Activated CD4-positive, CD25-positive, alpha-beta regulatory T cell (primary cell): ENCODE results near the gene GJA3.

Source experiments
- DNase-seq, 4 experiments: peaks; one replicate each; lab custom pipeline; 2025; lab: John Stamatoyannopoulos, UW

Gene GJA3

DNA sequence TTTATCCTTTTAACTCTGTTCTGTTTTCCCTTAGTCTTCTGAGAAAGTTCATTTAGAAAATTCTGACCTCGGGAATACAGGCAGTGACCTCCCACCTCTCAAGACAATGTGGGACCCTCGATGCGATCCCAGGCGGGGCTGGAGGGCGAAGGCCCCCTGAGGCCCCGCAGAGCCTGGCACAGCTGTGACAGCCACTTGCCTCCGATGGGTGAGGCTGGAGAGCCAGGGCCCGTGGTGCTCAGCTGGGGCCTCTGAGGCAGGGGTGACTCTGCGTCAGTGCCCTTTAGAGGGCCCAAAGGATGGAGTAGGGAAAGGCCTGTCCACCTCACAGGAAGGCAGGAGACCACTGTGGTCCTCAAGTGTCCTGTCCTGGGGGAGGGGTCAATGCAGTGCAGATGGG lies 10.3 kb downstream of the GJA3 start:
- no peak for DNase-seq

DNA sequence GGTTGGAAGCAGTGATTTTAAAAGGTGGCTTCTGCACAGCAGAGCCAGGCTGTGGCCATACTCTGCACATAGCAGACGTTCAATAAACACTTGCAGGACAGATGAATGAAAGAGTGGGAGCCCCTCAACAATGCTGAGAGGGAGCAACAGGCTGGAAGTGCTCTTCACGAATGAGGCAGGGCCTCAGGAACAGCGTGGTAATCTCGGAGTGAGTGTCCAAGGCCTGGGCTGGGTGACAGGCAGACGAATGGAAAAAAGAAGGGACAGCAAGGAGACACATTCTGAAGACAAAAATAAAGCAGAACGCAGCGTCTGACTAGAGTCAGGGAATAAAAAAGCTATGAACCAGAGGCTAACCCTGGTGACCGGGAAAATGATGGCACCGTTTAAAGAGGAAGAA lies 11.1 kb downstream of the GJA3 start:
- no peak for DNase-seq

DNA sequence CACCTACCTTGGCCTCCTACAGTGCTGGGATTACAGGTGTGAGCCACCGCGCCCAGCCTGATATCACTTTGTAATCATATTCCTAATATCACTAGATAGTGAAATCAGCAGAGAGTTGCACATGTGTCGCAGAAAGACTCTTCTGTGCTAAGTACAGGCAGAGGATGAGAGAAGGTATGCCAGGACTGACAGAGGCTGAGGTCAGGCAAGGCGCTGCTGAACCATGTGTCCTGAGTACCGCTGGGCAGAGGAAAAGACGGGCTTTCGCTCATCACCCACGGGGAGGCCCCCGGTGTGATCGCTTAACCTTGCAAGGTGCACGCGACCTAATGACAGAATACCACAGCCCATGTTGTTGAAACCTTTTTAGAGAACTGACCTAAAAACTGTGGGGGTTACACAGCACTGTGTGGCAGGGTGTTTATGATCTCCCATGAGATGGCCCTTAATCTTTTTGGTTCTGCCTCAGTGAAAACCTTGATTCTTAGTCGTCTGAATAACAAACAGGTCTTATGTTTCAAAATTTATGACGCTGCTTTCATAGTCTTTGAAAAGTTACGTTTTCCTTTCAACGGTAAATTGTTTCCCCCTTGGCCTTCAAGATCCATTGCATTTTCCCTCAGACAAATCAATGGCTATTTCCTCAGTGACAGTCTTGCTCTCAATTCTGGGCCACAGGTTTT lies 12.2 kb downstream of the GJA3 start:
- no peak for DNase-seq

- DNase-seq, result no peak
These were observed 14.5 kb downstream of the GJA3 start for GRCh38 chr13:20146381-20146780.

DNA sequence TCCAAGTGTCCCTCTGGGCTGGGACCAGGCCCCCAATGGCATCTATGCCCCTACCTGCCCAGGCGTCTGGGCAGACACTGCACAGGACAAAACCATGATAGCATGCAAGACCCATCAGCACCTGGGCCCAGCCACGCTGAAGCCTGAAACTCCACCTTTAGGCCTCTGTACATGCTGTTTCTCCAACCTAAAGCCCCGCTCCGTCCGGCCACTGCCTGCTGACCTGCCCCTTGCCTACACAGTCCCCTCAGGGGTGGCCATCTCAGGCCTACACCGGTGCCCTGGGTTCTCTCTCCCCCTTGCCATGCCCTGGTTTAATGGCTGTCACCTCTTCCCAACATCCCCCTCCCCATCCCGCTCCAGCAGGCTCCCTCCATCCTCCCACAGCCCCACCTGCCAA lies 15.3 kb downstream of the GJA3 start:
- no peak for DNase-seq

GRCh38 chr13:20144141-20144850 lies 16.6 kb downstream of the GJA3 start:
- DNase-seq, result no peak

DNA sequence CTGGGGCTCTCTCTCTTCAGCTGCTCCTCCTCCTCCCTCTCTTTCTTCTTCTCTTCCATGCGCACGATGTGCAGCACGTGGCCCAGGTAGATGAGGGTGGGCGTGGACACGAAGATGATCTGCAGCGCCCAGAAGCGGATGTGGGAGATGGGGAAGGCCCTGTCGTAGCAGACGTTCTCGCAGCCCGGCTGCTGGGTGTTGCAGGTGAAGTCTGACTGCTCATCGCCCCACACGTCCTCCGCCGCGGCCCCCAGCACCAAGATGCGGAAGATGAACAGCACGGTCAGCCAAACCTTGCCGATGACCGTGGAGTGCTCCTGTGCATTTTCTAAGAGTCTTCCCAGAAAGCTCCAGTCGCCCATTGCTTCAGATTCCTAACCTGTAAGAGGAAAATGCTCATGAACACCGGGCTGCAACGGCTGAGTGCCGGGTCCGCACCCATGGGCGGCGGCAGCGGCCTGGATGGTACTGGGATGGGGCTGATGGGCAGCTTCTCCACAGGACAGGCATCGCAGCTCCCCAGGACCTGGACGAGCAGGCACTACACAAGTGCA lies 17.8 kb downstream of the GJA3 start:
- no peak for DNase-seq

DNA sequence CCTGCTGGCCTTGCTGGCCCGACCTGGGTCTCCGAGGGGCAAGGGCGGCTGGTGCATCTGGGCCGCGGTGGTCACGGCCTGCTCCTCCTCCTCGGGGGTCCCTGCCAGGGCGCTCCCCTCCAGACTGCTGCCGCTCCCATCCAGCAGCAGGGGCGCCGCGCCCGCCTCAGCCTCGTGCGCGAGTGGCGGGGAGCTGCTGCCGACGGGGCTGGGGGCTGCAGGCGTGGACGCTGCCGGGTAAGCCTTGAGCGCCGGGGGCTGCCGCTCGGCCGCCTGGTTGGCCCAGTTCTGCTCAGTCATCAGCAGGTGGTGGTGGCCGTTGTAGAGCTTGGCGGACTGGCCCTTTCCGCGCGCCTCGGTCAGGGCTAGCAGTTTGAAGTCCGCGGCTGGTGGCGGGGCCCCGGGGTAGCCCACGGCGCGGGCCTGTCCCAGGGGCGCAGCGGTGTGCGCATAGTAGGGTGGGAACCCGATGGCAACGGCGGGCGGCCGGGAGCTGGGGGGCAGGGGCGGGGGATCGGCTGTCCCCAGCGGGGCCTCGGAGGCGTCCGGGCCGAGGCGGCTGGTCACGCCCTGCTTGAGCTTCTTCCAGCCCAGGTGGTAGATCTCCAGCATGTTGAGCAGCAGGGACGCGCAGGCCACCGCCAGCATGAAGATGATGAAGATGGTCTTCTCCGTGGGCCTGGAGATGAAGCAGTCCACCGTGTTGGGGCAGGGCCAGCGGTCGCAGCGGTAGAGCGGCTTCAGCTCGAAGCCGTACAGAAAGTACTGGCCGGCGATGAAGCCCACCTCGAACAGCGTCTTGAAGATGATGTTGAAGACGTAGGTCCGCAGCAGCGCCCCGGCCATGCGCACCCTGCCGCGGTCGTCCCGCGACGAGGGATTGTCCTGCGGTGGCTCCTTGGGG lies 18.6 kb downstream of the GJA3 start:
- no peak for DNase-seq

GRCh38 chr13:20141238-20142022 lies 19.4 kb downstream of the GJA3 start:
- no peak for DNase-seq

DNA sequence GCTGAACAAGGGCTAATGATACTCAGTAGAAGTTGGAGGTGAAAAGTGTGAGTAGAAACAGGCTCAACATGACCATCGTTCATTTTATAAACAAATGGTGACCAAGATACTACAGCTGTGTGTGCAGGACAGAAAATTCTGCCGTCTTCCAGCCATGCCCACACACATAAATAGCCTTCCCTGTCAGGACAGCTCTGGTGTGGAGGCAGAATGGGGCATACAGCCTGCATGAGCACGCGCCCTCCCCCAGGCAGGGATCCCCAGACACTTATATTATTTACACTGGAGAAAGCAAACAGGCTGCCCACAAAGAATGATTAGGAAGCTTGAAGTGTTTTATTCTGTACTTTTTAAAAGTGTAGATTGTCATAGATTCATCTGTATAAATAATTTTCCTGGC lies 20.4 kb downstream of the GJA3 start:
- DNase-seq, result no peak

DNA sequence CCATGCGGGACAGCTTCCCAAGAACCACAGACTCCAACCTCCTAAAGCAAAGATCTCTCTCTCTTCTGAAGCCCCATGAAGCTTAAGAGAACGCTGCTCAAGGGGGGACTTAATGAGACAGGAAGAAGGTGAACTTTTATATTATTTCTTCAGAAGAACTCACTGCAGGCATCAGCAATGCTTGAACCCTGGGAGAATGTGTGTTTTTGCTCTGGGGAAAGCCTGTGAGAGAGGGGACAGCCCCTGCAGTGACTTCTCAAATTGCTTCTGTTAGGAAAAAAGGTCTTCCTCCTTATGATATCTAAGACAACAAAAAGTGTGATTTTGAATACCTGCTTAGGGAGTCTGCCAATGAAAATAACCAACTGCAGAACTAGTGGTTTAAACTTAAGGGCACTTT lies 23.0 kb downstream of the GJA3 start:
- DNase-seq, result no peak

GRCh38 chr13:20136781-20137703 lies 23.8 kb downstream of the GJA3 start:
- DNase-seq, result peak in 1 of 4 experiments; percentile 10

DNA sequence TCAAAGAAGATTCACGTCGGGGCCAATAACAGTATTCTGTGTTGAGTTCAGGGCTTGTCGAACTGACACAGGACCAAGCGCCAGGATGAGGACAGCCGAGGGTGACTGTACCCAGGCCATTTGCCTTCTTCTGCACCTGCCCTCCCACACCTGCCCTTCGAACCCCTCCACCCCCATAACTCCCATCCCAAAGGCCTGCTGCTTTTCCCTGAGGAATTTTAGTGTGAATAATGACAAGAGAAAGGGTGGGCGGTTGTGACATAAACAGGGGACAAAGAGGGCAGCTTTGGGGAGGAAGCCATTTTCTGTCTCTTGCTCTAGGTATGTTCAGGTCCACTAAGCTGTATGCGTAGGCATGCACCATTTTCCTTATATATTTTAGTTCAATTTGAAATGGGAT lies 26.1 kb downstream of the GJA3 start:
- no peak for DNase-seq

DNA sequence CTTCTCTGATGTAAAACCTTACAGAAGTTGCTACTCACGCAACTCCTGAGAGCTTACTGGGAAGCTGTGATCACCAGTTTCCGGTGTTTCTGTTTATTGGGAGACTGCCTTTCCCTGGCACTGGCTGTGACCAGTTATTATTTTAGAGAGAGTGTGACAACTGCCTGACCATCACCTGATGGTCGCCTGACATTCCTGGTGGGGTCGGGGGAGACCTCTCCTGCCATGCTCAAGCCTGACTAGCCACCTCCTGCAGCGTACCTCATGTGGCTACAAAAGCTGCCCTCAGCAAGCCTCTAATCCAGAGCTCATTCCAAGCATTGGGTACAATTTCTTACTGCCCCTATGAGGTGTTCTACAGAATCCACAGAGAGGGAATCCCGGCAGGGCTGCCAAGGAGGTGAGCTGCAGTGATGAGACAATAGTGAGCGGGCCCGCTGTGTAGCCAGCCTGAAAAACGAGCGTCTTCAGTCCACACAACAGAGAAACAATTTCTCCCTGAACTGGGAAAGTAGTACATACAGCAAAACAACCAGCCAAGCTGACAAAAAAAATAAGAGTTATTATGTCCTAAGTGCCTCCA lies 28.7 kb downstream of the GJA3 start:
- no peak for DNase-seq

- DNase-seq, result no peak
These were observed 29.6 kb downstream of the GJA3 start for GRCh38 chr13:20131057-20131832.

GRCh38 chr13:20130652-20131051 lies 30.2 kb downstream of the GJA3 start:
- no peak for DNase-seq

DNA sequence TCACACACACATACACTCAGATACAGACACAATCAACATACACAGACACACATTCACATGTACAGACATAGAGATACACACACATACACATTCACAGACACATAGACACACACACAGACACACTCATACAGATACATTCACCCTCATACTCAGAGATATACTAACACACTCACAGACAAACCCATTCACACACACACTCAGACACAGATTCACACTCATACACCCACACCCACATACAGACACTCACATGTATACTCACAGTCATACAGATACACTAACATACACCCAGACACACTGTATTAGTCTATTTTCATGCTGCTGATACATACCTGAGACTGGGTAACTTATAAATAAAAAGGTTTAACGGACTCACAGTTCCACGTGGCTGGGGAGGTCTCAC lies 30.8 kb downstream of the GJA3 start:
- DNase-seq, result no peak

DNA sequence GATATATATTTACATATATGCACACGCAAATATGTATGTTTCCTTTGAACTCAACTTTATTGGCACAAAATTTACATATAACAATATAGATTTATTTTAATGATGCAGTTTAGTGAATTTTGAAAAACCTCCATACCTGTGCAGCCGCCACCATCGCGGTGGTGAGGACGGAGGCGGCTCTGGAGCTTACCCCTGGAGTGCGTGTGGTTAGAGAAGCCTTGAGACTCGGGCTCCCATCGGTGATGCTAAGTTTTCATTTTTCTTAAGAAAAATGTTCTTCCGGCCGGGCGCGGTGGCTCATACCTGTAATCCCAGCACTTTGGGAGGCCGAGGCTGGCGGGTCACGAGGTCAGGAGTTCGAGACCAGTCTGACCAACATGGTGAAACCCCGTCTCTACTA lies 31.8 kb downstream of the GJA3 start:
- no peak for DNase-seq

DNA sequence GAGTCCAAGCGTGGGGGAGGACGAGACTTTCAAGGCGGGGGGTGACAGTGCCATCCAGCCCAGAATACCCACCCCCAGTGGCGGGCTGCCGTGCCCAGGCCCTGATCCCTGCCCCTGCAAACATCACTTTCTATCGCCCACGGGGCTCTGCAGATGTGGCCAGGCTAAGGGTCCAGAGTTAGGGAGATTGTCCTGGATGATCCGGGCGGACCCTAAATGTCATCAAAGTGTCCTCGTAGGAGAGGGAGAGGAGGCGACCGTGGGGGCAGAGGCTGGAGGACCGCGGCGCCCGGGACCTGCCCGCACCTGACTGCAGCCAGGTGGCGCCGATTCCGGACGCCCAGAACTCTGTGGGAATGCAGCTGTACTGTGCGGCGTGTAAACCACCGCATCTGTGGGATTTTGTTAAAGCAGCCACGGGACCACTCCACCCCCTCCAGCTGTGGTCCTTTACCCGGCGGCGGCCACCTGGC lies 32.4 kb downstream of the GJA3 start:
- no peak for DNase-seq
